DND-41 (cell line): Measurements from ENCODE around the gene HMCN2.

Experiments used
- ATAC-seq: fragments of 200-7000 bp; cut with Tn5 transposase; 3 replicates; pipeline ENCODE4 v1.9.1; 2021; ENCODE audit warnings: low read depth; ENCODE audit not compliant: insufficient read depth
- DNase-seq: peaks from one replicate; pipeline ENCODE4 v3.0.0-alpha.2; 2020
- H2AFZ ChIP-seq: 2 replicates; pipeline ENCODE4 v1.6.0; 2012; ENCODE audit warnings: low read depth, low read length
- H3K27ac ChIP-seq: 2 replicates; pipeline ENCODE4 v1.5.1; 2012; ENCODE audit warnings: low read length, inconsistent platforms
- H3K27me3 ChIP-seq: fragments of 200-600 bp; sonication (generic); 2 replicates; pipeline ENCODE4 v1.6.0; 2012; ENCODE audit warnings: low read length, mild to moderate bottlenecking, inconsistent platforms; ENCODE audit not compliant: insufficient read depth, poor library complexity
- H3K36me3 ChIP-seq: 2 replicates; pipeline ENCODE4 v1.5.1; 2012; ENCODE audit warnings: low read length, inconsistent platforms; ENCODE audit not compliant: insufficient read depth
- H3K4me1 ChIP-seq: 2 replicates; pipeline ENCODE4 v1.5.1; 2012; ENCODE audit warnings: mild to moderate bottlenecking, low read length; ENCODE audit not compliant: insufficient read depth
- H3K4me2 ChIP-seq: 2 replicates; pipeline ENCODE4 v1.6.0; 2012; ENCODE audit warnings: mild to moderate bottlenecking, moderate library complexity, low read length, inconsistent platforms; ENCODE audit not compliant: insufficient read depth
- H3K4me3 ChIP-seq, 2 experiments: fragments of 200-600 bp in 1 of 2; shearing (Covaris generic) in 1 of 2; 2 replicates each; pipeline ENCODE4 v1.5.1; 2012 to 2016; ENCODE audit warnings: inconsistent platforms in 2 of 2, low read length in 2 of 2, mild to moderate bottlenecking in 2 of 2, low read depth in 1 of 2, moderate library complexity in 1 of 2
- H3K79me2 ChIP-seq: 2 replicates; pipeline ENCODE4 v1.6.0; 2012; ENCODE audit warnings: low read length, inconsistent platforms; ENCODE audit not compliant: insufficient read depth
- H3K9ac ChIP-seq: 2 replicates; pipeline ENCODE4 v1.6.0; 2012; ENCODE audit warnings: low read depth, mild to moderate bottlenecking, inconsistent platforms, low read length, moderate library complexity
- H3K9me3 ChIP-seq: 2 replicates; pipeline ENCODE4 v1.5.1; 2012; ENCODE audit warnings: low read length, moderate library complexity, mild to moderate bottlenecking, inconsistent platforms; ENCODE audit not compliant: insufficient read depth, severe bottlenecking
- H4K20me1 ChIP-seq: 2 replicates; pipeline ENCODE4 v1.6.0; 2012; ENCODE audit warnings: low read length; ENCODE audit not compliant: insufficient read depth
- EZH2 ChIP-seq: IDR thresholded peaks from 3 replicates; pipeline ENCODE4 v1.6.1; 2012; ENCODE audit warnings: borderline replicate concordance, low read depth, mild to moderate bottlenecking, moderate library complexity, low read length, inconsistent platforms; ENCODE audit not compliant: severe bottlenecking
- TF ChIP-seq, protein P1 (sequence below): IDR thresholded peaks from 2 replicates; pipeline ENCODE4 v1.5.1; 2012; ENCODE audit warnings: borderline replicate concordance, low read length, moderate library complexity, mild to moderate bottlenecking; ENCODE audit not compliant: poor library complexity, severe bottlenecking; ENCODE audit errors: extremely low read depth

Gene HMCN2

DNA sequence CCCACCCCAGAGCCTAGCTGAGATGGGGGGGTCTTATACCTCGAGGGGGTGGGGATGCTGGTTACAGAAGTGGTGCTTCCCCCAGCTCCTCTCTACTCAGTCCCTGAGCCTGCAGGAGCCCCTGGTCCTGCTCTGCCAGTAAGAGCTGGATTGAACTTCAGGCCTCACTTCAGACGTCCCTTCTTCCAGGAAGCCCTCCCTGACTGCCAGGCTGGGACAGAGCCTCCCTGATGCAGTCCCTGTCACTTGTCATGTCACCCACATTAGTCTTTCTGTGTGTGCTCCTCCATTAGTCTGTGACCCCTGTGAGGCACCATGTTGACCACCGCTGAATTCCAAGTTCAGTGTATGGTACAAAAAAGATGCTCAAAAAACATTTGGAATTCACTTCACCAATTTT, 100.5 kb downstream of the HMCN2 start:
- H3K4me3 ChIP-seq: no peak overlapping the region
- H3K27me3 ChIP-seq: no peaks in the 10 kb centered on the region
- H3K27ac ChIP-seq: no peak overlapping the region
- no peak for DNase-seq
- no peak overlapping the region for H3K4me2 ChIP-seq
- no peaks in the 10 kb centered on the region for H3K36me3 ChIP-seq
- H2AFZ ChIP-seq: no peak overlapping the region
- no peaks in the 10 kb centered on the region for H3K9me3 ChIP-seq
- H3K4me1 ChIP-seq: no peaks in the 10 kb centered on the region
- no peaks in the 10 kb centered on the region for H3K79me2 ChIP-seq
- no peak for ATAC-seq
- H3K9ac ChIP-seq: no peak overlapping the region
- no peaks in the 10 kb centered on the region for H4K20me1 ChIP-seq
- TF ChIP-seq, protein P1, sequence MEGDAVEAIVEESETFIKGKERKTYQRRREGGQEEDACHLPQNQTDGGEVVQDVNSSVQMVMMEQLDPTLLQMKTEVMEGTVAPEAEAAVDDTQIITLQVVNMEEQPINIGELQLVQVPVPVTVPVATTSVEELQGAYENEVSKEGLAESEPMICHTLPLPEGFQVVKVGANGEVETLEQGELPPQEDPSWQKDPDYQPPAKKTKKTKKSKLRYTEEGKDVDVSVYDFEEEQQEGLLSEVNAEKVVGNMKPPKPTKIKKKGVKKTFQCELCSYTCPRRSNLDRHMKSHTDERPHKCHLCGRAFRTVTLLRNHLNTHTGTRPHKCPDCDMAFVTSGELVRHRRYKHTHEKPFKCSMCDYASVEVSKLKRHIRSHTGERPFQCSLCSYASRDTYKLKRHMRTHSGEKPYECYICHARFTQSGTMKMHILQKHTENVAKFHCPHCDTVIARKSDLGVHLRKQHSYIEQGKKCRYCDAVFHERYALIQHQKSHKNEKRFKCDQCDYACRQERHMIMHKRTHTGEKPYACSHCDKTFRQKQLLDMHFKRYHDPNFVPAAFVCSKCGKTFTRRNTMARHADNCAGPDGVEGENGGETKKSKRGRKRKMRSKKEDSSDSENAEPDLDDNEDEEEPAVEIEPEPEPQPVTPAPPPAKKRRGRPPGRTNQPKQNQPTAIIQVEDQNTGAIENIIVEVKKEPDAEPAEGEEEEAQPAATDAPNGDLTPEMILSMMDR: no peak
- TF ChIP-seq EZH2: no peak

DNA sequence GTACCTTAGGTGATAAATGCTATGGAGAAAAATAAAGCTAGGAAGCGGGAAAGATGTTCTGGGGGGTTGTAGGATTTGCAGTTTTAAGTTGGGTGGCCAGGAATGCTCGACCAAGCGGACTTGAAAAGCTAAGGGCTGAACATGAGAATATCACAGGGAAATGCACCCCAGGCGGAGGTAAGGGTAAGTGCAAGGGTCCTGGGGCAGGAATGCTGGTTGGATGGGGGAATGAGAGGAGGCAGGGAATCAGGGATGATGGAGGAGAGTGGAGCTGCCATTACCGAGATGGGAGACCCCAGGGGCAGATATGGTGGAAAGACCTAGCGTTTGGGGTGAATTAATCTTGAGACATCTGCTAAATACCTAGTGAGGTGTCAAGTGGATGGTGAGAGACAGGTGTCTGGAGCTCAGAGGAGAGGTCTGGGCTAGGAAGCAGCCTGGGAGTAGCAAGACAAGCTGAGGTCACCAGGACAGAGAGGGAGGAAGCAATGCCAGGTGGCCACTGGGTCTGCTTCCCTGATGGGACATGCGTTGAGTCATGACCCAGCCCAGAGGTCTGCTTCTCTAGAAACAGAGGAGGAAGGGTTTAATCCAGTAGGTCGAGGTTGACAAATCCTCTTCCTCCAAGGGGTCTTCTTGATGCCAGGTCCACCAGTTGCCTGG, 101.5 kb downstream of the HMCN2 start:
- no peak overlapping the region for H3K4me2 ChIP-seq
- H3K9ac ChIP-seq: no peak overlapping the region

DNA sequence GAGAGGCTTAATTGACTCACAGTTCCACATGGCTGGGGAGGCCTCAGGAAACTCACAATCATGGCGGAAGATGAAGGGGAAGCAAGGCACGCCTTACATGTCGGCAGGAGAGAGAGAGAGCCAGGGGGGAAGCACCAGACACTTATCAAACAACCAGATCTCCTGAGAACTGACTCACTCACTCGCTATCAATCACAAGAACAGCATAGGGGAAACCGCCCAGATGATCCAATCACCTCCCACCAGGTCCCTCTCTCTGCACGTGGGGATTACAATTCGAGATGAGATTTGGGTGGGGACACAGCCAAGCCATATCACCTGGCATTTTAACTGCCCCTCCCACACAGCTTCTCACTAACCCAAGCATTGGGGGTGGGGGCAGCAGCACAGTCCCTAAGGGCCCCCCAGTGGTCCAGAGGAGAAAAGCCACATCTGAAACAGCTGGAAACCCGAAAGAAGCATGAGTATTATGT, 103.1 kb downstream of the HMCN2 start:
- Histone ChIP-seq H3K27me3 (no peaks in the 10 kb centered on the region), H3K9me3 (no peaks in the 10 kb centered on the region), H3K4me1 (no peaks in the 10 kb centered on the region), H3K79me2 (no peaks in the 10 kb centered on the region), H2AFZ (no peak overlapping the region), H3K9ac (no peak overlapping the region), H3K36me3 (no peaks in the 10 kb centered on the region), H3K4me2 (no peak overlapping the region), H3K27ac (no peak overlapping the region), H3K4me3 (no peak overlapping the region), H4K20me1 (no peaks in the 10 kb centered on the region)
- DNase-seq (peak; percentile 7), ATAC-seq (no peak)
- TF ChIP-seq, protein P1: no peak
- TF ChIP-seq EZH2: no peak

More for the DNA sequence above, 101.5 kb downstream of the HMCN2 start:
- no peak for ATAC-seq
- no peak for DNase-seq
- no peak overlapping the region for H3K27ac ChIP-seq
- H3K27me3 ChIP-seq: no peaks in the 10 kb centered on the region
- no peaks in the 10 kb centered on the region for H3K79me2 ChIP-seq
- H3K9me3 ChIP-seq: no peaks in the 10 kb centered on the region
- TF ChIP-seq EZH2: no peak
- TF ChIP-seq, protein P1: no peak
- no peaks in the 10 kb centered on the region for H4K20me1 ChIP-seq
- no peaks in the 10 kb centered on the region for H3K4me1 ChIP-seq
- H2AFZ ChIP-seq: no peak overlapping the region
- H3K4me3 ChIP-seq: no peak overlapping the region
- no peaks in the 10 kb centered on the region for H3K36me3 ChIP-seq
